GM12874 (cell line): ENCODE results near the gene KLK6.

Experiments used
- CTCF ChIP-seq: IDR thresholded peaks from 2 replicates; pipeline ENCODE4 v1.5.1; 2011; ENCODE audit warnings: low read depth, mild to moderate bottlenecking, control low read depth, low read length, moderate library complexity; ENCODE audit not compliant: insufficient read depth

Gene KLK6

GRCh38 chr19:51010066-51010795, 40.8 kb upstream of the KLK6 start:
- TF ChIP-seq CTCF: no peak

GRCh38 chr19:51009061-51009891, 39.9 kb upstream of the KLK6 start:
- no peak for TF ChIP-seq CTCF

- TF ChIP-seq CTCF: no peak
Measured at GRCh38 chr19:51007488-51007887, 38.1 kb upstream of the KLK6 start.

- TF ChIP-seq CTCF: no peak
Measured at GRCh38 chr19:51006406-51006805, 37.0 kb upstream of the KLK6 start.

- TF ChIP-seq CTCF: no peak
Measured at GRCh38 chr19:51005248-51005647, 35.9 kb upstream of the KLK6 start.

- no peak for TF ChIP-seq CTCF
Measured at GRCh38 chr19:51003316-51003715, 33.9 kb upstream of the KLK6 start.

- no peak for TF ChIP-seq CTCF
Measured at GRCh38 chr19:51002542-51003311, 33.3 kb upstream of the KLK6 start.
